ENCODE results near the gene CD59. TPM values are rescaled to one million over a fixed set of nuclear protein-coding genes. Genes with fewer than 3 reads are reported as not detected.
A peak's percentile ranks its signal among the peaks of the same experiment; 100 is the strongest.

The CD59 gene
- total and polyA plus RNA-seq, 2 of the 13 experiments (the other 11 are each of a cell fraction or from before 2014, with no cell fraction given), result 127 to 289 TPM

- TF ChIP-seq ZFP37 (CRISPR knock-in tag; IDR thresholded peaks at IDR 0.05; ENCODE audit: borderline replicate concordance) (no peak), FOXO1 (CRISPR knock-in tag; IDR thresholded peaks at IDR 0.05) (0 out of 2 replicates have a peak, but pooled peaks have one; percentile 42), THAP9 (CRISPR knock-in tag; IDR thresholded peaks at IDR 0.05; ENCODE audit: borderline replicate concordance) (peak; percentile 22; the same call in 1 of the 2 replicates), KDM6A (CRISPR knock-in tag; IDR thresholded peaks at IDR 0.05; ENCODE audit: low read depth) (peak; percentile 89), TOE1 (CRISPR knock-in tag; IDR thresholded peaks at IDR 0.05) (no peak), NPAS2 (CRISPR knock-in tag; IDR thresholded peaks at IDR 0.05; ENCODE audit: borderline replicate concordance) (no peak), HOXA9 (CRISPR knock-in tag; IDR thresholded peaks at IDR 0.05; ENCODE audit: borderline replicate concordance) (no peak), MAZ (IDR thresholded peaks at IDR 0.05; ENCODE audit: borderline replicate concordance, low read depth, low read length) (peak; percentile 66; the same call in 1 of the 2 replicates), MAZ (CRISPR knock-in tag; IDR thresholded peaks at IDR 0.05; ENCODE audit: low read depth) (peak; percentile 44), TP53 (CRISPR knock-in tag; conservative IDR thresholded peaks at IDR 0.05) (0 out of 2 replicates have a peak, but pooled peaks have one; percentile 14), HBP1 (CRISPR knock-in tag; IDR thresholded peaks at IDR 0.05; ENCODE audit: low read depth) (no peak), SUZ12 (IDR thresholded peaks at IDR 0.05; ENCODE audit: low read depth, low read length) (no peak), BRF2 (CRISPR knock-in tag; IDR thresholded peaks at IDR 0.05) (peak; percentile 77), ZNF460 (CRISPR knock-in tag; IDR thresholded peaks at IDR 0.05; ENCODE audit: borderline replicate concordance) (no peak), HNRNPK (IDR thresholded peaks at IDR 0.05; ENCODE audit: low read depth, low read length, poor library complexity, severe bottlenecking) (no peak), STAG1 (CRISPR knock-in tag; IDR thresholded peaks at IDR 0.05) (no peak), KLF11 (CRISPR knock-in tag; IDR thresholded peaks at IDR 0.05) (peak; percentile 25; the same call in 1 of the 2 replicates), SMARCE1 (IDR thresholded peaks at IDR 0.05; ENCODE audit: borderline replicate concordance) (no peak), ZNF724P (CRISPR knock-in tag; IDR thresholded peaks at IDR 0.05; ENCODE audit: borderline replicate concordance) (peak; percentile 54; the same call in 1 of the 2 replicates), HES4 (CRISPR knock-in tag; IDR thresholded peaks at IDR 0.05; ENCODE audit: borderline replicate concordance) (no peak; the same call in 1 of the 2 replicates), RNF2 (conservative IDR thresholded peaks at IDR 0.05; ENCODE audit: low read depth) (no peak), SOX13 (IDR thresholded peaks at IDR 0.05) (no peak), SOX13 (CRISPR knock-in tag; conservative IDR thresholded peaks at IDR 0.05 in 1 of 2, IDR thresholded peaks at IDR 0.05 in 1 of 2) (peak in 1 of 2 experiments; percentile 69; a peak in 2 of 4 replicates), CSRNP1 (CRISPR knock-in tag; IDR thresholded peaks at IDR 0.05) (0 out of 2 replicates have a peak, but pooled peaks have one; percentile 24)
Measured at GRCh38 chr11:33699515-33700062, 36.6 kb downstream of the CD59 start (continued).

All from HepG2 (cell line).